Neural cell (in vitro differentiated cells): Measurements from ENCODE around the gene DPH6. TPM values are rescaled to one million over a fixed set of nuclear protein-coding genes. Genes with fewer than 3 reads are reported as not detected.

Source experiments
- polyA plus RNA-seq: library from polyadenylated mRNA; depleted of rRNA; stranded (reverse); fragments of >200 nt; gene quantifications from 2 replicates; pipeline ENCODE4 v1.2.3, GENCODE V29; 2014
- small RNA-seq, 3 experiments: library from RNA; depleted of rRNA; stranded (forward); fragments of <200 nt; gene quantifications; one replicate each; pipeline ENCODE3, GENCODE V24; 2012

Gene DPH6
- polyA plus RNA-seq, 1 donor from 2014 or later, result 6.9 TPM

Small RNA genes within 50 kb of the gene (small RNA-seq; reads per million reads assigned to genes)
- 0 reads per million in 3 experiments for gene AC019288.1
- gene MIR3942, result 0 to 0.45 (median 0.30) reads per million in 3 experiments
